Body of pancreas (tissue), 4 donors: ENCODE data around the gene PLA2G4E. TPM values are rescaled to one million over a fixed set of nuclear protein-coding genes. Genes with fewer than 3 reads are reported as not detected.

Experiments
- ATAC-seq: fragments of 150-250 bp; one replicate; pipeline ENCODE4 v1.9.1; 2016
- DNase-seq, 4 donors: peaks; one replicate each; pipeline ENCODE4 v3.0.0-alpha.2; 2019
- H3K27ac ChIP-seq, 4 donors: fragments of 200-600 bp; sonication (generic); 1 replicate in 3 of 4; 2 replicates in 1 of 4; pipeline versions ENCODE4 v1.5.1 to v1.6.1; 2016 to 2019; ENCODE audit warnings: mild to moderate bottlenecking in 1 of 4, mixed read lengths in 1 of 4, moderate library complexity in 1 of 4
- H3K27me3 ChIP-seq, 2 donors: fragments of 200-600 bp; sonication (generic); one replicate each; pipeline ENCODE4 v1.6.0; 2016; ENCODE audit warnings: mild to moderate bottlenecking in 1 of 2
- H3K36me3 ChIP-seq, 2 donors: fragments of 200-600 bp; sonication (generic); replicated peaks in 1 of 2; 2 replicates each; pipeline ENCODE4 v1.5.1; 2016; ENCODE audit warnings: low read depth in 2 of 2; ENCODE audit not compliant: insufficient read depth in 1 of 2
- H3K4me1 ChIP-seq: fragments of 200-600 bp; sonication (generic); one replicate; pipeline ENCODE4 v1.6.0; 2016
- H3K4me3 ChIP-seq, 2 donors: fragments of 200-600 bp; sonication (generic); 1 replicate in 1 of 2; 2 replicates in 1 of 2; pipeline ENCODE4 v1.5.1; 2016 to 2019
- H3K9me3 ChIP-seq, 3 donors: fragments of 200-600 bp; sonication (generic); 1 replicate in 2 of 3; 2 replicates in 1 of 3; pipeline ENCODE4 v1.5.1; 2016
- POLR2A ChIP-seq, 3 donors: fragments of 450-650 bp; IDR thresholded peaks; one replicate each; pipeline ENCODE4 v1.6.1; 2016; ENCODE audit warnings: antibody characterized with exemption in 3 of 3, mild to moderate bottlenecking in 2 of 3
- WGBS, 2 donors: methylation state at CpG; one replicate each; pipeline ENCODE4 v1.1.5; 2017; 5-methylcytosine and 5-hydroxymethylcytosine counted together
- intact Hi-C: fragments of 100-400 bp; cut with DNase I; formaldehyde crosslinking; loops from one replicate; pipeline ENCODE4 v1.15.1; 2023
- total RNA-seq, 2 donors: library from RNA; depleted of rRNA; stranded (reverse); fragments of >200 nt; gene quantifications; one replicate each; pipeline ENCODE4 v1.1.0, GENCODE V29; 2016
- TF ChIP-seq, protein P1 (sequence below), 7 experiments: fragments of 450-650 bp in 4 of 7; fragments of 200-600 bp in 3 of 7; sonication (generic) in 3 of 7; IDR thresholded peaks; one replicate each; pipeline ENCODE4 v1.5.1; 2016 to 2019; ENCODE audit warnings: antibody characterized with exemption in 7 of 7

Gene PLA2G4E
- total RNA-seq, 2 donors from 2014 or later = not detected

DNA sequence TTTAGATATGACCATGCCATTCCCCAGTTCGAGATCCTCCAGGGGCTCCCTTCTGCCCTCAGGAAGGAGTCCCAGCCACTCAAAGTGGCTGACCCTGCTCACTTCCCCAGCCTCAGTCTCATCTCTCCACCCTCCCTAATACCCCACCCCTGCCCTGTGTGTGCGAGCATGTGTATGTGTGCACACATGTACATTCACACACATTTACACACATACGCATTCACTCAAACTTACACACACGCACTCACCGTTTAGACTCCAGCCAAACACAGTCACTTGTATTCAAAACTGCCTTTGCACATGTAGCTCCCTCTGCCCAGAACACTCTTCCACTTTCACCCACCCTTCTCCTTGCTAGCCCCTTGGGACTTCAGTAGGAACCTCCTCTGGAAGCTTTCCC is 11.4 kb downstream of the PLA2G4E start:
- ATAC-seq = no peak

DNA sequence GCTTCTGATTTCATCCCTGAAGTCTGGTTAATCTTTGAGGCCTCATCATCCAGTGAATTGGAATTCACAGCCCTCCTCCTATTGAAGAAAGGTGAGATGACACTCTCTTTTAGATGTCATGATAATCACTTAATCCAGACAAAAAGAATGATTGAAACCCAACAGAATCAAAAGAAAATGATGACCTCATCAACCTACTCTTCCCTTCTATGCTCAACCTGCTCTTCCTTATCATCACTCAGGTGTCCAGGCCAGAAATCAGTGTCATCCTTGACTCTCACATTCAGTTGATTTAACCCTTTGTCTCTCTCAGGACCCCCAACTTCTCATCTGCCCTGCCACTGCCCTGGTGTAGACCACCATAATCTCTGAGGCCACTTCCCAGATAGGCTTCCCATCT is 11.8 kb downstream of the PLA2G4E start:
- H3K4me3 ChIP-seq = no peak overlapping the region
- DNase-seq (no peak), ATAC-seq (no peak)
- H3K27ac ChIP-seq = no peak overlapping the region
- intact Hi-C loops = no loop called here
- H3K4me1 ChIP-seq = peaks cover 10% of the 10 kb centered on the region
- no peaks in the 10 kb centered on the region for H3K9me3 ChIP-seq
- no peaks in the 10 kb centered on the region for H3K36me3 ChIP-seq
- no peaks in the 10 kb centered on the region for H3K27me3 ChIP-seq
- no peak for TF ChIP-seq POLR2A (IDR thresholded peaks at IDR 0.05)
- TF ChIP-seq, protein P1, sequence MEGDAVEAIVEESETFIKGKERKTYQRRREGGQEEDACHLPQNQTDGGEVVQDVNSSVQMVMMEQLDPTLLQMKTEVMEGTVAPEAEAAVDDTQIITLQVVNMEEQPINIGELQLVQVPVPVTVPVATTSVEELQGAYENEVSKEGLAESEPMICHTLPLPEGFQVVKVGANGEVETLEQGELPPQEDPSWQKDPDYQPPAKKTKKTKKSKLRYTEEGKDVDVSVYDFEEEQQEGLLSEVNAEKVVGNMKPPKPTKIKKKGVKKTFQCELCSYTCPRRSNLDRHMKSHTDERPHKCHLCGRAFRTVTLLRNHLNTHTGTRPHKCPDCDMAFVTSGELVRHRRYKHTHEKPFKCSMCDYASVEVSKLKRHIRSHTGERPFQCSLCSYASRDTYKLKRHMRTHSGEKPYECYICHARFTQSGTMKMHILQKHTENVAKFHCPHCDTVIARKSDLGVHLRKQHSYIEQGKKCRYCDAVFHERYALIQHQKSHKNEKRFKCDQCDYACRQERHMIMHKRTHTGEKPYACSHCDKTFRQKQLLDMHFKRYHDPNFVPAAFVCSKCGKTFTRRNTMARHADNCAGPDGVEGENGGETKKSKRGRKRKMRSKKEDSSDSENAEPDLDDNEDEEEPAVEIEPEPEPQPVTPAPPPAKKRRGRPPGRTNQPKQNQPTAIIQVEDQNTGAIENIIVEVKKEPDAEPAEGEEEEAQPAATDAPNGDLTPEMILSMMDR (IDR thresholded peaks at IDR 0.05) = no peak

More for the DNA sequence above, 11.4 kb downstream of the PLA2G4E start:
- 79 to 83% methylated on average over 5 of the region's 5 CpGs for WGBS, 2 donors
- TF ChIP-seq, protein P1 (IDR thresholded peaks at IDR 0.05) = no peak
- TF ChIP-seq POLR2A (IDR thresholded peaks at IDR 0.05) = no peak
- DNase-seq = no peak
- Histone ChIP-seq H3K36me3 (no peaks in the 10 kb centered on the region), H3K27me3 (no peaks in the 10 kb centered on the region), H3K27ac (peak overlapping the region in 1 of 4 donors; percentile 1), H3K4me1 (peaks cover 10% of the 10 kb centered on the region), H3K9me3 (no peaks in the 10 kb centered on the region), H3K4me3 (no peak overlapping the region)
- intact Hi-C loops = no loop called here

DNA sequence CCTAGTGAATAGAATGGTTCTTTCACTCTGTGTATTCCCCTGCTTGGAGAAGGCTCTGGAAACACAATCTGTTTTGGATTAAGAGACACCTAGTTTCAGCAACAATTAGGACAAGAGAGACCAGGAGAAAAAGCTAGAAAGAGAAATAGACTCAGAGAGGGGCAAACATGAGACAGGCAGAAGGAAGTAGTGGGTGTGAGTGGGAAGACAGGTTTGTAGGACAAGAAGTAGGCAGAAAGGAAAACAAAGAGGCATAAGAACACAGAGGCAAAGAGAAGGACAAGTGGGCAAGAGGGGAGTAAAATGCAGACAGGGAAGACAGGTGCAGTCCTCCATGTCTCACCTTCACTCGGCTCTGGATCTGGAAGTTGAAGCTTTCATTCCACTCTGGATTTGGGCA is 13.5 kb downstream of the PLA2G4E start:
- ATAC-seq = no peak
- Histone ChIP-seq H3K36me3 (no peaks in the 10 kb centered on the region), H3K4me3 (no peak overlapping the region), H3K27ac (no peak overlapping the region), H3K9me3 (no peaks in the 10 kb centered on the region), H3K27me3 (no peaks in the 10 kb centered on the region), H3K4me1 (peaks cover 7% of the 10 kb centered on the region)
- no peak for DNase-seq
- intact Hi-C loops = no loop called here
- WGBS, 2 donors = 73 to 87% methylated on average over 1 of the region's 1 CpG
- TF ChIP-seq, protein P1 (IDR thresholded peaks at IDR 0.05) = no peak
- no peak for TF ChIP-seq POLR2A (IDR thresholded peaks at IDR 0.05)

DNA sequence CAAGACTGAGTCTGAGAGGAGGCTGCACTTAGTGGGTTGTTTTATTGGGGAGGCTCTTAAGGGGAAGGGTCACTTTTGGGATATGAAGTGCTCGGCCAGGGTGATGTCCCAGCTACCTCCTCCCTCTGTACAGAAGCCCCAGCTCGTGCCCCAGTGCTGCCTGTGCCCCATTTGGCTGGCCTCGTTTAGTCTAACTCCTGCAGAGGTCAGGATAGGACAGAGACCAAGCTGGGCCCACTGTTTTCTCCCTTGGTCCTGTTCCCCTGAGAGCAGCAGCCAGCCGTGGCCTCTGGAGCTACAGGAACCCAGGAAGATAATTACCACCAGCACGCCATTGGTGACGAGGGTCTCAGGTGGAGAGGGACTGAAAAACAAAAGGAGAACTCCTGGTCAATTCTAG is 18.5 kb downstream of the PLA2G4E start:
- ATAC-seq = no peak
- intact Hi-C loops = no loop called here
- no peaks in the 10 kb centered on the region for H3K27me3 ChIP-seq
- no peak for TF ChIP-seq POLR2A (IDR thresholded peaks at IDR 0.05)
- TF ChIP-seq, protein P1 (IDR thresholded peaks at IDR 0.05) = no peak
- no peak overlapping the region for H3K27ac ChIP-seq
- no peak overlapping the region for H3K4me3 ChIP-seq
- WGBS, 2 donors = 87 to 89% methylated on average over 5 to 6 of the region's 6 CpGs
- H3K36me3 ChIP-seq = no peaks in the 10 kb centered on the region
- DNase-seq = no peak
- no peaks in the 10 kb centered on the region for H3K9me3 ChIP-seq
- H3K4me1 ChIP-seq = no peaks in the 10 kb centered on the region

DNA sequence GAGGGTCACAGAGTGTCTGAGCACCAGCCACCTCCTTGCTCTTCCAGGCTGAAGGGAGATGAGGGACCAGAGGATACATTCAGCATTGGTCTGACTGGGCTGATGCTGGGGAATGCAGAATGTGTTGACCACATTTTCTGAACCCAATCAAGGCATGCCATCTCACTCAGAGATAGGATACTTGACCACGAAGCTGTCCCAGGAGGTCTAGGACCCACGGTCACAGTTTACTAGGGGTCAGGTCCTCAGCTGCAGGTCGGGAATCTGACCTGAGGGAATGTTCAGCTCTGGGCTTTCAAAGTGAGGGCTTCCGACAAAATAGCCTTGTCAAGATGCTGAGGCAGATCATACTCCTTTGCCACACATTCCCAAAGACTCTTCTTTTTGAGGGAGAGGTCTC is 19.6 kb downstream of the PLA2G4E start:
- TF ChIP-seq POLR2A (IDR thresholded peaks at IDR 0.05) = no peak
- TF ChIP-seq, protein P1 (IDR thresholded peaks at IDR 0.05) = no peak
- no peak for ATAC-seq
- Histone ChIP-seq H3K4me3 (no peak overlapping the region), H3K27me3 (no peaks in the 10 kb centered on the region), H3K9me3 (no peaks in the 10 kb centered on the region), H3K27ac (no peak overlapping the region), H3K36me3 (no peaks in the 10 kb centered on the region), H3K4me1 (no peaks in the 10 kb centered on the region)
- 74% methylated on average over 4 of the region's 4 CpGs; no CpG with 5 or more reads in 1 of the 2 donors for WGBS, 2 donors
- no peak for DNase-seq
- intact Hi-C loops = no loop called here
